Measurements from ENCODE around the gene CCDC149. TPM values are rescaled to one million over a fixed set of nuclear protein-coding genes. Genes with fewer than 3 reads are reported as not detected.

Gene CCDC149
- total RNA-seq, 1 experiment from 2014 or later, result 3.6 TPM

- no peaks in the 10 kb centered on the region for H3K27me3 ChIP-seq (ENCODE audit: control insufficient read depth, insufficient read depth, low read length)
- POLR2A ChIA-PET, result no interaction called here
- ATAC-seq (no peak), DNase-seq (ENCODE audit: low read depth, low spot score) (no peak)
- no peak overlapping the region for H3K27ac ChIP-seq (ENCODE audit: low read length)
- H3K36me3 ChIP-seq (ENCODE audit: control insufficient read depth, insufficient read depth, low read length), result no peaks in the 10 kb centered on the region
- no TSS peak for BruUV-seq (replicated peaks)
- intact Hi-C loops (cut with micrococcal nuclease; ENCODE audit: unreplicated experiment) (no loop called here), in situ Hi-C loops (cut with HindIII; ENCODE audit: low pct_unique_long_range_greater_than_20kb, low sequenced_read_pairs) (no loop called here)
- TF ChIP-seq, protein P1, sequence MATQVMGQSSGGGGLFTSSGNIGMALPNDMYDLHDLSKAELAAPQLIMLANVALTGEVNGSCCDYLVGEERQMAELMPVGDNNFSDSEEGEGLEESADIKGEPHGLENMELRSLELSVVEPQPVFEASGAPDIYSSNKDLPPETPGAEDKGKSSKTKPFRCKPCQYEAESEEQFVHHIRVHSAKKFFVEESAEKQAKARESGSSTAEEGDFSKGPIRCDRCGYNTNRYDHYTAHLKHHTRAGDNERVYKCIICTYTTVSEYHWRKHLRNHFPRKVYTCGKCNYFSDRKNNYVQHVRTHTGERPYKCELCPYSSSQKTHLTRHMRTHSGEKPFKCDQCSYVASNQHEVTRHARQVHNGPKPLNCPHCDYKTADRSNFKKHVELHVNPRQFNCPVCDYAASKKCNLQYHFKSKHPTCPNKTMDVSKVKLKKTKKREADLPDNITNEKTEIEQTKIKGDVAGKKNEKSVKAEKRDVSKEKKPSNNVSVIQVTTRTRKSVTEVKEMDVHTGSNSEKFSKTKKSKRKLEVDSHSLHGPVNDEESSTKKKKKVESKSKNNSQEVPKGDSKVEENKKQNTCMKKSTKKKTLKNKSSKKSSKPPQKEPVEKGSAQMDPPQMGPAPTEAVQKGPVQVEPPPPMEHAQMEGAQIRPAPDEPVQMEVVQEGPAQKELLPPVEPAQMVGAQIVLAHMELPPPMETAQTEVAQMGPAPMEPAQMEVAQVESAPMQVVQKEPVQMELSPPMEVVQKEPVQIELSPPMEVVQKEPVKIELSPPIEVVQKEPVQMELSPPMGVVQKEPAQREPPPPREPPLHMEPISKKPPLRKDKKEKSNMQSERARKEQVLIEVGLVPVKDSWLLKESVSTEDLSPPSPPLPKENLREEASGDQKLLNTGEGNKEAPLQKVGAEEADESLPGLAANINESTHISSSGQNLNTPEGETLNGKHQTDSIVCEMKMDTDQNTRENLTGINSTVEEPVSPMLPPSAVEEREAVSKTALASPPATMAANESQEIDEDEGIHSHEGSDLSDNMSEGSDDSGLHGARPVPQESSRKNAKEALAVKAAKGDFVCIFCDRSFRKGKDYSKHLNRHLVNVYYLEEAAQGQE (IDR thresholded peaks at IDR 0.05; ENCODE audit: insufficient read depth in 1 of 2, low read depth in 2 of 2, low read length in 1 of 2), result no peak
- TF ChIP-seq SIN3A (IDR thresholded peaks at IDR 0.05; ENCODE audit: borderline replicate concordance, insufficient read depth, low read depth, low read length) (no peak), TCF7L2 (IDR thresholded peaks at IDR 0.05; ENCODE audit: low read depth, low read length) (no peak), CTCF (IDR thresholded peaks at IDR 0.05) (no peak), POLR2AphosphoS5 (IDR thresholded peaks at IDR 0.05; ENCODE audit: low read depth, low read length) (no peak)
- H3K9me3 ChIP-seq (ENCODE audit: control insufficient read depth, insufficient read depth, low read depth, low read length), result no peaks in the 10 kb centered on the region
- no peak overlapping the region for H3K4me3 ChIP-seq (ENCODE audit: low read depth in 2 of 2, low read length in 2 of 2)
- CTCF ChIA-PET, result no interaction called here
- H3K4me1 ChIP-seq (ENCODE audit: control insufficient read depth, insufficient read depth, low read length), result no peaks in the 10 kb centered on the region
Observed at GRCh38 chr4:24837336-24837735, 75.5 kb downstream of the CCDC149 start.

DNA sequence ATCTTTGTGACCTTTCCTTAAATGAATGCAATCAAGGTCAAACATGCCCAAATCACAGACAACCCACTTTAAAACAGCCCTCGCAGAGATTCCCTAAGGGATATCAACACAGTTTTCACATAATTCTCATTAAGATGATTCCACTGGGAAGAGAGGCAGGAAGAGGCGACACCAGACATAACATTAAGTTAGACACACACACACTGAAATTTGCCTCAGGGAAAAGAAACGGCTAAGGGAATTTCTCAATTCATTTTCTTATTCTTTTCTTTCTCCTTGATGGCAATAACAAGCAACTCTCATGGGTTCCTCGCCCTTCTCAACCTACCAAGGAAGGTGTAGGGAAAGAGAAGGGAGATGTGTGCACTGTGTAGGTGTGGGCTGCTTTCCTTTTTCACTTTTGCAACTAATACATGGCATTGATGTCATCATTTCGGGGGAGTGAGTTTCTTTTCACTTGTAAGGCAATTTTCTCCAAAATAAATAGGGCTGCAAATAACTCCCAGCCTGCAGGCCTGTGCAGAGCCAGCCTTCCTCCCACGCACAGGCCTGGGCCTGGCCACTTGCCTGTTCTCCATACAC, 76.1 kb downstream of the CCDC149 start:
- DNase-seq (ENCODE audit: low read depth, low spot score) (no peak), ATAC-seq (no peak)
- in situ Hi-C loops (cut with HindIII; ENCODE audit: low pct_unique_long_range_greater_than_20kb, low sequenced_read_pairs), result no loop called here
- no peaks in the 10 kb centered on the region for H3K9me3 ChIP-seq (ENCODE audit: control insufficient read depth, insufficient read depth, low read depth, low read length)
- H3K27ac ChIP-seq (ENCODE audit: low read length), result no peak overlapping the region
- no peaks in the 10 kb centered on the region for H3K4me1 ChIP-seq (ENCODE audit: control insufficient read depth, insufficient read depth, low read length)
- TF ChIP-seq TCF7L2 (IDR thresholded peaks at IDR 0.05; ENCODE audit: low read depth, low read length), result no peak
- no peak for TF ChIP-seq SIN3A (IDR thresholded peaks at IDR 0.05; ENCODE audit: borderline replicate concordance, insufficient read depth, low read depth, low read length)
- no peak for TF ChIP-seq CTCF (IDR thresholded peaks at IDR 0.05)
- TF ChIP-seq POLR2AphosphoS5 (IDR thresholded peaks at IDR 0.05; ENCODE audit: low read depth, low read length), result no peak
- TF ChIP-seq, protein P1 (IDR thresholded peaks at IDR 0.05; ENCODE audit: insufficient read depth in 1 of 2, low read depth in 2 of 2, low read length in 1 of 2), result no peak
- H3K4me3 ChIP-seq (ENCODE audit: low read depth in 2 of 2, low read length in 2 of 2), result no peak overlapping the region
- POLR2A ChIA-PET, result no interaction called here
- BruUV-seq (replicated peaks), result no TSS peak
- H3K27me3 ChIP-seq (ENCODE audit: control insufficient read depth, insufficient read depth, low read length), result no peaks in the 10 kb centered on the region
- CTCF ChIA-PET, result no interaction called here
- no peaks in the 10 kb centered on the region for H3K36me3 ChIP-seq (ENCODE audit: control insufficient read depth, insufficient read depth, low read length)
- intact Hi-C loops (cut with micrococcal nuclease; ENCODE audit: unreplicated experiment), result no loop called here

Measured in Panc1 (cell line).